Measurements from ENCODE around the gene HHIPL1. TPM values are rescaled to one million over a fixed set of nuclear protein-coding genes. Genes with fewer than 3 reads are reported as not detected.

The HHIPL1 gene
- not detected for total RNA-seq
- polyA plus RNA-seq (2013, experiment 1 of 2) = 0.03 TPM
- 0.08 TPM for polyA plus RNA-seq (2013, experiment 2 of 2)
- 0 to 2.0 (median 0.10) reads per million in 172 experiments for total RNA-seq

DNA sequence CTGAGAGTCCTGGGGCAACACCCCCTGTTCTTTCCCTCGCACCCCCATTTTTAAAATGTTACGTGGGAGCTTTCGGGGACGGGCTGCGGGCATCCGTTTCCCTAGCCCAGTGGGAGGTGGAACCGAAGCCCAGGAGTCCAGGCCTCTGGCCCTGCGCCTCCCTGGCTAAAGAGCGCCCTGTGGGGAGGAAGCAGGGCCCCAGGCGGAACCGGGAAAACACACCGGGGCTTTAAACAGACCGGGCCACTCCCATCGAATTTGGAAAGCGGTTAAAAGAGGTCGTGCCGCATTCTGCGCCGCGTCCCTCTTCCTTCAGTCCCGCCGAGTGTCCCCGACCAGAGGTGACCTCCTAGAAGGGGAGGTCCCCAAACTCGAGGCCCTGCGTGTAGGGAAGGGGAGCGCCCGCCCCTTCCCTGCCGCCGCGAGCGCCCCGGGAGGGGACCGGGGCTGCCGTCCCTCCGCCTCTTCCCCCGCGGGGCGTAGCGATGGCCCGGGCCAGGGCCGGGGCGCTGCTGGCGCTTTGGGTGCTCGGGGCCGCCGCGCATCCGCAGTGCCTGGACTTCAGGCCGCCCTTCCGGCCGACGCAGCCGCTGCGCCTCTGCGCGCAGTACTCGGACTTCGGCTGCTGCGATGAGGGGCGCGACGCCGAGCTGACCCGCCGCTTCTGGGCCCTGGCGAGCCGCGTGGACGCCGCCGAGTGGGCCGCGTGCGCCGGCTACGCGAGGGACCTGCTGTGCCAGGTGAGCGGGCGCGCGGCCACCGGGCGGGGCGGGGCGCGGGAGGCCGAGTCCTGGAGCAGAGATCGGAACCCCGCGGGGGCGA, at the start of gene HHIPL1:
TSS of gene HHIPL1 (plus strand) at position 407 of the 822 bp plus-strand sequence. CDS start at position 486, 79 bp downstream.
- peaks cover 38% of the 10 kb centered on the region for H3K27me3 Mint-ChIP-seq
- no peak for TF ChIP-seq CTCF (IDR thresholded peaks at IDR 0.05)
- peaks cover 6% of the 10 kb centered on the region for H3K4me1 ChIP-seq (ENCODE audit: insufficient read depth, low read length)
- DNase-seq (no peak), ATAC-seq (ENCODE audit: poor library complexity) (no peak)
- ChIA-PET POLR2A (no interaction called here), CTCF (no interaction called here)
- H3K36me3 Mint-ChIP-seq (ENCODE audit: low read depth) = no peaks in the 10 kb centered on the region
- no peak within 1 kb of the TSS for H3K27ac ChIP-seq (ENCODE audit: low read depth in 1 of 2, low read length in 2 of 2)
- no peaks in the 10 kb centered on the region for H3K36me3 ChIP-seq (ENCODE audit: insufficient read depth, low read length)
- intact Hi-C loops (cut with DNase I, micrococcal nuclease) = no loop called here
- H3K4me1 Mint-ChIP-seq (ENCODE audit: low read depth) = no peaks in the 10 kb centered on the region
- H3K4me3 ChIP-seq (ENCODE audit: low read length) = no peak within 1 kb of the TSS
- H3K27me3 ChIP-seq (ENCODE audit: control insufficient read depth in 1 of 2, insufficient read depth in 2 of 2, low read length in 2 of 2) = peaks cover 22 to 30% of the 10 kb centered on the region in 2 experiments
- H3K4me3 Mint-ChIP-seq = no peak within 1 kb of the TSS
- H3K27ac Mint-ChIP-seq = no peak within 1 kb of the TSS
- H3K9me3 Mint-ChIP-seq = no peaks in the 10 kb centered on the region
- H3K9me3 ChIP-seq (ENCODE audit: control insufficient read depth in 1 of 2, insufficient read depth in 1 of 2, low read length in 2 of 2) = peaks cover 0 to 5% of the 10 kb centered on the region in 2 experiments

DNA sequence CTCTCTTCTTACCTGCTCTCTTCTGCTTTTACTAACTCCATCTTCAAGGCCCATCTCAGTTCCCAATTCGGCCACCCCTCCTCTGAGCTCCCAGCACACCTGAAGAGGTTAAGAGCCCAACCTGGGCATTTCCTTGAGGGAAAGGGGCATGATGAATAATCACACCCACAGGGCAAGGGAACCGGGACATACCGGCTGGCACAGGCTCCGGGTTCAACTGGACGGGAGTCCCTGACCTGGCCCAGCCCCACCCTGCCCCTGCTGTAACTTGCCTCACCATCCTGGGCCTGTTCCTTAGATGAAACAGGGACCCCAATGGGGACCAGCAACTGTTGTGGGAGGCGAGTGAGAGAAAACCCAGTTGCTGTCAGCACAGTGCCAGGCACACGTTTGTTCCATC, 49.4 kb upstream of the HHIPL1 start:
- TF ChIP-seq CTCF (IDR thresholded peaks at IDR 0.05) = no peak
- Mint-ChIP-seq H3K27me3 (no peaks in the 10 kb centered on the region), H3K4me1 (ENCODE audit: low read depth) (peaks cover 19% of the 10 kb centered on the region), H3K27ac (peak overlapping the region; percentile 66), H3K4me3 (no peak overlapping the region), H3K9me3 (no peaks in the 10 kb centered on the region), H3K36me3 (ENCODE audit: low read depth) (no peaks in the 10 kb centered on the region)
- CTCF ChIA-PET = no interaction called here
- H3K36me3 ChIP-seq (ENCODE audit: insufficient read depth, low read length) = no peaks in the 10 kb centered on the region
- no peak for DNase-seq
- H3K4me3 ChIP-seq (ENCODE audit: low read length) = no peak overlapping the region
- no peak for ATAC-seq (ENCODE audit: poor library complexity)
- H3K27me3 ChIP-seq (ENCODE audit: control insufficient read depth in 1 of 2, insufficient read depth in 2 of 2, low read length in 2 of 2) = no peaks in the 10 kb centered on the region
- no peaks in the 10 kb centered on the region for H3K9me3 ChIP-seq (ENCODE audit: control insufficient read depth in 1 of 2, insufficient read depth in 1 of 2, low read length in 2 of 2)
- no peak overlapping the region for H3K27ac ChIP-seq (ENCODE audit: low read depth in 1 of 2, low read length in 2 of 2)
- intact Hi-C loops (cut with DNase I, micrococcal nuclease) = no loop called here
- peaks cover 32% of the 10 kb centered on the region for H3K4me1 ChIP-seq (ENCODE audit: insufficient read depth, low read length)
- POLR2A ChIA-PET = interaction anchor here (4.0 kb wide), 1 partner anchor 9 kb away, joined by 29 read pairs; the partner anchor contains the start of gene CCDC85C

DNA sequence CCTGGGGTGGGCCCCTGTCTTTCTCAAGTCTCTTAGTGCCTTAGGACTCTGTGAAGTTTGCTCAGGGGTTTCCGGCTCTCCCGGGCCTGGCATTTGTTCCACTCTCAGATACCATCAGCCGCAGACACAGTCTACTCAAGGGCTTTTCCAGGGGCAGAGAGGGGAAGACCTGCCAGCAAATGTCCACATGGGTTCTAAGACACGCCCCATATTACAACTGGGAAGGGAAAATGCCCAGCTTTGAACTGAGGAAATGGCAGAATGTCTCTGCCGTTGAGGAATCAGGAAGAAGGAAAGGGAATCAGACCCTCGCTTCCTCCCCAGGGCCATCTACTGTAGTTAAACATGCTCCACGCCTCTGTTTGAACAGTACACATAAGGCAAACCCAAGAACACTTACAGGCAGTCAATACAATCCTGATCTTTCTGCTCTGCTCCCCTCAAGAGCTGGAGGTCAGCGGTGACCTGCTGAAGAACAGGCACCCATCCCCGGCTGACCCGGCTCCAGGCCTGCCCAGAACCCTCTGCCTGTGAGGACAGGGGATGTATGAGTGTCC, 48.8 kb upstream of the HHIPL1 start:
- Histone ChIP-seq H3K4me3 (ENCODE audit: low read length) (no peak overlapping the region), H3K4me1 (ENCODE audit: insufficient read depth, low read length) (peaks cover 35% of the 10 kb centered on the region), H3K36me3 (ENCODE audit: insufficient read depth, low read length) (no peaks in the 10 kb centered on the region), H3K27ac (ENCODE audit: low read depth in 1 of 2, low read length in 2 of 2) (no peak overlapping the region), H3K9me3 (ENCODE audit: control insufficient read depth in 1 of 2, insufficient read depth in 1 of 2, low read length in 2 of 2) (no peaks in the 10 kb centered on the region), H3K27me3 (ENCODE audit: control insufficient read depth in 1 of 2, insufficient read depth in 2 of 2, low read length in 2 of 2) (no peaks in the 10 kb centered on the region)
- Mint-ChIP-seq H3K9me3 (no peaks in the 10 kb centered on the region), H3K36me3 (ENCODE audit: low read depth) (no peaks in the 10 kb centered on the region), H3K4me3 (no peak overlapping the region), H3K27me3 (no peaks in the 10 kb centered on the region), H3K4me1 (ENCODE audit: low read depth) (peaks cover 24% of the 10 kb centered on the region), H3K27ac (no peak overlapping the region)
- no peak for TF ChIP-seq CTCF (IDR thresholded peaks at IDR 0.05)
- intact Hi-C loops (cut with DNase I, micrococcal nuclease) = no loop called here
- CTCF ChIA-PET = no interaction called here
- DNase-seq (no peak), ATAC-seq (ENCODE audit: poor library complexity) (no peak)
- POLR2A ChIA-PET = interaction anchor here (4.0 kb wide), 1 partner anchor 8 kb away, joined by 29 read pairs; the partner anchor contains the start of gene CCDC85C

All from CD4-positive, alpha-beta T cell (primary cell).